ENCODE measurements around the gene KANK3. TPM values are rescaled to one million over a fixed set of nuclear protein-coding genes. Genes with fewer than 3 reads are reported as not detected.
"Not testable (repeated sequence)": the region's sequence is repeated elsewhere in the genome, so short reads cannot be mapped to it uniquely, and the experiment has no call there.

The KANK3 gene
- total RNA-seq, 2 experiments from 2014 or later = 0.11 to 0.22 TPM

DNA sequence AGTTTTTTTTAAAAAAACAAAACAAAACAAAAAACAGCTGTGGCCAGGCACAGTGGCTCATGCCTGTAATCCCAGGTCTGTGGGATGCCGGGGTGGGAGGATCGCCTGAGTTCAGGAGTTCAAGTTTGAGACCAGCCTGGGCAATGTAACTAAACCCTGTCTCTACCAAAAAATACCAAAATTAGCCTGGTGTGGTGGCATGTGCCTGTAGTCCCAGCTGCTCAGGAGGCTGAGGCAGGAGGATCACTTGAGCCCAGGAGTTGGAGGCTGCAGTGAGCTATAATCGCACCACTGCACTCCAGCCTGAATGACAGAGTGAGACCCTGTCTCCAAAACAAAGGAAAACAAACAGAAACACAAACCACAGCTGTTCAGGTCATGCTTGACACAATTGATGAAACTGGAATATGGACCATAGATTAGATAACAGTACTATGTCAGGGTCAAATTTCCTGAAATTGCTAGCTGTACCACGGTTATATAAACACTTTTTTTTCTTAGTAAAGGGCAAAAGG is 14.0 kb upstream of the KANK3 start:
- no peaks in the 10 kb centered on the region for H3K79me2 ChIP-seq (ENCODE audit: insufficient read depth, low read depth, low read length)
- H3K27ac ChIP-seq (ENCODE audit: low read depth, low read length, poor library complexity, severe bottlenecking) = no peak overlapping the region
- ChIA-PET POLR2A (no interaction called here), CTCF (ENCODE audit: unreplicated experiment) (no interaction called here)
- no peaks in the 10 kb centered on the region for H3K9me2 ChIP-seq (ENCODE audit: insufficient read depth, low read length)
- H4K20me1 ChIP-seq (ENCODE audit: insufficient read depth, low read length) = no peaks in the 10 kb centered on the region
- no peaks in the 10 kb centered on the region for H3K4me1 ChIP-seq (ENCODE audit: insufficient read depth, low read length, poor library complexity, severe bottlenecking)
- intact Hi-C loops (cut with micrococcal nuclease; ENCODE audit: unreplicated experiment) = no loop called here
- no peak overlapping the region for H2AFZ ChIP-seq (ENCODE audit: low read length)
- H3K4me2 ChIP-seq (ENCODE audit: low read length) = no peak overlapping the region
- TF ChIP-seq, protein P1, sequence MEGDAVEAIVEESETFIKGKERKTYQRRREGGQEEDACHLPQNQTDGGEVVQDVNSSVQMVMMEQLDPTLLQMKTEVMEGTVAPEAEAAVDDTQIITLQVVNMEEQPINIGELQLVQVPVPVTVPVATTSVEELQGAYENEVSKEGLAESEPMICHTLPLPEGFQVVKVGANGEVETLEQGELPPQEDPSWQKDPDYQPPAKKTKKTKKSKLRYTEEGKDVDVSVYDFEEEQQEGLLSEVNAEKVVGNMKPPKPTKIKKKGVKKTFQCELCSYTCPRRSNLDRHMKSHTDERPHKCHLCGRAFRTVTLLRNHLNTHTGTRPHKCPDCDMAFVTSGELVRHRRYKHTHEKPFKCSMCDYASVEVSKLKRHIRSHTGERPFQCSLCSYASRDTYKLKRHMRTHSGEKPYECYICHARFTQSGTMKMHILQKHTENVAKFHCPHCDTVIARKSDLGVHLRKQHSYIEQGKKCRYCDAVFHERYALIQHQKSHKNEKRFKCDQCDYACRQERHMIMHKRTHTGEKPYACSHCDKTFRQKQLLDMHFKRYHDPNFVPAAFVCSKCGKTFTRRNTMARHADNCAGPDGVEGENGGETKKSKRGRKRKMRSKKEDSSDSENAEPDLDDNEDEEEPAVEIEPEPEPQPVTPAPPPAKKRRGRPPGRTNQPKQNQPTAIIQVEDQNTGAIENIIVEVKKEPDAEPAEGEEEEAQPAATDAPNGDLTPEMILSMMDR (conservative IDR thresholded peaks at IDR 0.05; ENCODE audit: low read length) = no peak
- TF ChIP-seq EZH2phosphoT487 (IDR thresholded peaks at IDR 0.05; ENCODE audit: borderline replicate concordance, low read depth, low read length) = no peak
- no peaks in the 10 kb centered on the region for H3K9me3 ChIP-seq (ENCODE audit: low read length)
- no TSS peak for BruUV-seq (replicated peaks)
- DNase-seq (ENCODE audit: low spot score) = no peak
- H3K36me3 ChIP-seq (ENCODE audit: insufficient read depth, low read length) = no peaks in the 10 kb centered on the region
- H3K4me3 ChIP-seq (ENCODE audit: low read depth, low read length, poor library complexity, severe bottlenecking) = no peak overlapping the region

DNA sequence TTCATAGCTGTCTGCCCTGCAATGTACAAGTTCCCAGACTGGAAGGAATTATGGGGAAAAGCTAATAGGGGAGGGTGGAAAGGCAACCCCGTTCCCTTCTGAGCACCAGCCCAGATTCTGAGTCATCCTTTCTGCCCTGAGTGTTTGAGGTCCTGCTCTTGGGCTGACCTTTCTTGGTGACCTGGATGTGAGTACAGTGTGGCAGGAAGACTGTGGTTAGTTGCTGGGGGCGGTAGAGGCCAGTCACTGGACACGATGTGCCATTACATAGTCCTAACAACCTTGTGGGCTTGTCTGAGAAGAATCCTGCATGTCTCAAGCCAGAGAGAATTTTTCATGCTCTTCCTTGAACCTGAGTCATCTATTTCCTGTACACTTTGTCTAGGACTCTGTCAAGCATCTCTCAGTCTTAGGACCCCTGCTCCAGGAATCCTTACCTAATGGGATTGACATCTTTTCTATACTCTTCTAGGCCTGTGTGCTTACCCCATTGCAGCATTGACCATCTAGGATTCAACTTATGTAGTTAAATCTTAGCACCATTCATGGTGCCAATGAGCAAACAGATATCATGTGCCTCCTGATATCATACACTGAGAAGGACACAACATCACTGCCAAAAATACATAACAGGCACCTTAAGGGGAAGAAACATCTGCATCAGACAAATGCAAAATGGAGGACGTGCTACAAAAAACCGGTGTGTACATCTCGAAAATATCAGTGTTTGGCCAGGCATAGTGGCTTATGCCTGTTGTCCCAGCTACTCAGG is 12.8 kb upstream of the KANK3 start:
- Histone ChIP-seq H3K9me2 (ENCODE audit: insufficient read depth, low read length) (no peaks in the 10 kb centered on the region), H2AFZ (ENCODE audit: low read length) (no peak overlapping the region; the same call in 1 of the 2 replicates), H3K9me3 (ENCODE audit: low read length) (no peaks in the 10 kb centered on the region), H3K27ac (ENCODE audit: low read depth, low read length, poor library complexity, severe bottlenecking) (no peak overlapping the region), H3K4me2 (ENCODE audit: low read length) (no peak overlapping the region), H3K79me2 (ENCODE audit: insufficient read depth, low read depth, low read length) (no peaks in the 10 kb centered on the region), H3K4me3 (ENCODE audit: low read depth, low read length, poor library complexity, severe bottlenecking) (no peak overlapping the region), H4K20me1 (ENCODE audit: insufficient read depth, low read length) (no peaks in the 10 kb centered on the region), H3K4me1 (ENCODE audit: insufficient read depth, low read length, poor library complexity, severe bottlenecking) (no peaks in the 10 kb centered on the region), H3K36me3 (ENCODE audit: insufficient read depth, low read length) (no peaks in the 10 kb centered on the region)
- no peak for DNase-seq (ENCODE audit: low spot score)
- POLR2A ChIA-PET = no interaction called here
- BruUV-seq (replicated peaks) = no TSS peak
- intact Hi-C loops (cut with micrococcal nuclease; ENCODE audit: unreplicated experiment) = loop anchor here (2.0 kb wide), 3 partner anchors 41 to 225 kb away; no protein-coding TSS in a partner anchor
- CTCF ChIA-PET (ENCODE audit: unreplicated experiment) = no interaction called here
- no peak for TF ChIP-seq EZH2phosphoT487 (IDR thresholded peaks at IDR 0.05; ENCODE audit: borderline replicate concordance, low read depth, low read length)
- TF ChIP-seq, protein P1 (conservative IDR thresholded peaks at IDR 0.05; ENCODE audit: low read length) = no peak

DNA sequence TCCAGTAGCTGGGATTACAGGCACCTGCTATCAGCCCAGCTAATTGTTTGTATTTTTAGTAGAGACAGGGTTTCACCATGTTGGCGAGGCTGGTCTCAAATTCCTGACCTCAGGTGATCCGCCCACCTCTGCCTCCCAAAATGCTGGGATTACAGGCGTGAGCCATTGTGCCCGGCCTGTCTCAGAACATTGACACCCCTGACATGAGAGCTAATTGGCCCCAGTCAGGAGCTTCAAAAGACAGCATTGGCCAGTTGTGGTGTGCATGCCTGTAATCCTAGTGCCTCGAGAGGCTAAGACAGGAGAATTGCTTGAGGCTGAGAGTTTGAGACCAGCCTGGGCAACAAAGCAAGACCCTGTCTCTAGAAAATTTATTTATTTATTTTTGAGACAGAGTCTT is 9.8 kb upstream of the KANK3 start:
- H3K4me3 ChIP-seq (ENCODE audit: low read depth, low read length, poor library complexity, severe bottlenecking); BruUV-seq (replicated peaks); H3K4me1 ChIP-seq (ENCODE audit: insufficient read depth, low read length, poor library complexity, severe bottlenecking); H2AFZ ChIP-seq (ENCODE audit: low read length); intact Hi-C loops (cut with micrococcal nuclease; ENCODE audit: unreplicated experiment); DNase-seq (ENCODE audit: low spot score); H4K20me1 ChIP-seq (ENCODE audit: insufficient read depth, low read length); H3K27ac ChIP-seq (ENCODE audit: low read depth, low read length, poor library complexity, severe bottlenecking); H3K36me3 ChIP-seq (ENCODE audit: insufficient read depth, low read length); CTCF ChIA-PET (ENCODE audit: unreplicated experiment); H3K9me3 ChIP-seq (ENCODE audit: low read length); H3K4me2 ChIP-seq (ENCODE audit: low read length); H3K79me2 ChIP-seq (ENCODE audit: insufficient read depth, low read depth, low read length); H3K9me2 ChIP-seq (ENCODE audit: insufficient read depth, low read length): not testable (repeated sequence)
- POLR2A ChIA-PET = interaction anchor here (1.3 kb wide), 1 partner anchor 160 kb away, joined by 4 read pairs; no protein-coding TSS in a partner anchor
